SK-N-SH (cell line): ENCODE measurements around the gene GLTP. TPM values are rescaled to one million over a fixed set of nuclear protein-coding genes. Genes with fewer than 3 reads are reported as not detected.

Experiments
- CTCF ChIA-PET: fragments of 300-600, 350-600 bp; formaldehyde crosslinking; extraction: SDS; loops from one replicate; lab custom pipeline; 2021; lab: Yijun Ruan, JAX
- POLR2A ChIA-PET: fragments of 350-600 bp; sonication (Branson Sonifier 250); formaldehyde crosslinking; extraction: SDS; loops from one replicate; lab custom pipeline; 2020; ENCODE audit warnings: antibody characterized with exemption, inconsistent platforms; lab: Yijun Ruan, JAX
- DNase-seq: peaks from one replicate; pipeline ENCODE4 v3.0.0; 2012
- H2AFZ ChIP-seq: fragments of 200-600 bp; sonication (generic); 2 replicates; pipeline ENCODE4 v1.8.1; 2016; ENCODE audit warnings: antibody characterized with exemption, mild to moderate bottlenecking, low read depth
- H3F3A ChIP-seq: fragments of 200-600 bp; sonication (generic); replicated peaks from 2 replicates; pipeline ENCODE3; 2016; ENCODE audit warnings: antibody characterized with exemption, mild to moderate bottlenecking; ENCODE audit not compliant: insufficient read depth
- H3K27ac ChIP-seq, 2 experiments: fragments of 200-500 bp in 1 of 2; fragments of 200-600 bp in 1 of 2; sonication (Bioruptor generic) in 1 of 2; sonication (generic), shearing (Covaris generic) in 1 of 2; 2 replicates each; pipeline versions ENCODE4 v1.5.1 to v1.6.1; 2014 to 2016; ENCODE audit warnings: low read depth in 2 of 2, inconsistent platforms in 1 of 2, low read length in 1 of 2, mild to moderate bottlenecking in 1 of 2, mixed read lengths in 1 of 2
- H3K27me3 ChIP-seq: fragments of 200-600 bp; sonication (generic), shearing (Covaris generic); 2 replicates; pipeline ENCODE4 v1.6.1; 2016; ENCODE audit warnings: mixed run types; ENCODE audit not compliant: insufficient read depth
- H3K36me3 ChIP-seq, 2 experiments: fragments of 200-500 bp in 1 of 2; fragments of 200-600 bp in 1 of 2; sonication (Bioruptor generic) in 1 of 2; sonication (generic) in 1 of 2; replicated peaks in 1 of 2; 2 replicates each; pipeline versions ENCODE3 to v1.5.1; 2014 to 2016; ENCODE audit warnings: low read length in 1 of 2, mild to moderate bottlenecking in 1 of 2; ENCODE audit not compliant: insufficient read depth in 2 of 2, control insufficient read depth in 1 of 2
- H3K4me1 ChIP-seq, 2 experiments: fragments of 200-500 bp in 1 of 2; fragments of 200-600 bp in 1 of 2; sonication (Bioruptor generic) in 1 of 2; sonication (generic), shearing (Covaris generic) in 1 of 2; 2 replicates each; pipeline versions ENCODE4 v1.5.1 to v1.6.1; 2014 to 2016; ENCODE audit warnings: low read depth in 1 of 2, low read length in 1 of 2, mixed run types in 1 of 2; ENCODE audit not compliant: insufficient read depth in 2 of 2, control insufficient read depth in 1 of 2
- H3K4me2 ChIP-seq: fragments of 200-600 bp; sonication (generic), shearing (Covaris generic); 2 replicates; pipeline ENCODE4 v1.6.1; 2017; ENCODE audit warnings: mixed run types
- H3K4me3 ChIP-seq, 2 experiments: fragments of 200-500 bp in 1 of 2; fragments of 200-600 bp in 1 of 2; sonication (Bioruptor generic) in 1 of 2; sonication (generic), shearing (Covaris generic) in 1 of 2; 2 replicates each; pipeline versions ENCODE4 v1.5.1 to v1.8.1; 2014 to 2016; ENCODE audit warnings: low read depth in 2 of 2, inconsistent platforms in 1 of 2, low read length in 1 of 2, mild to moderate bottlenecking in 1 of 2, mixed read lengths in 1 of 2, moderate library complexity in 1 of 2
- H3K79me2 ChIP-seq: fragments of 200-600 bp; sonication (generic); 2 replicates; pipeline ENCODE4 v1.8.1; 2017; ENCODE audit warnings: mild to moderate bottlenecking; ENCODE audit not compliant: insufficient read depth
- H3K9ac ChIP-seq: fragments of 200-600 bp; sonication (generic); 2 replicates; pipeline ENCODE4 v1.6.1; 2017; ENCODE audit warnings: mixed run types
- H3K9me2 ChIP-seq: fragments of 200-600 bp; sonication (generic); 2 replicates; pipeline ENCODE4 v1.6.1; 2017; ENCODE audit warnings: mixed run types
- H3K9me3 ChIP-seq: fragments of 200-600 bp; sonication (generic); 2 replicates; pipeline ENCODE4 v1.6.1; 2017; ENCODE audit warnings: mixed run types, mild to moderate bottlenecking, moderate library complexity
- H4K20me1 ChIP-seq: fragments of 200-600 bp; sonication (generic); 2 replicates; pipeline ENCODE4 v1.6.1; 2017; ENCODE audit warnings: mild to moderate bottlenecking, mixed run types; ENCODE audit not compliant: insufficient read depth
- CHD2 ChIP-seq: fragments of 150-350 bp; IDR thresholded peaks from 2 replicates; pipeline ENCODE4 v1.6.1; 2018; ENCODE audit warnings: low read length; ENCODE audit not compliant: partially characterized antibody
- EZH2phosphoT487 ChIP-seq: fragments of 200-600 bp; sonication (generic); IDR thresholded peaks from 2 replicates; pipeline ENCODE4 v1.6.1; 2017; ENCODE audit warnings: low read depth, mixed run types, mild to moderate bottlenecking, antibody characterized with exemption, moderate library complexity, borderline replicate concordance
- FOXJ3 ChIP-seq: sonication (generic); formaldehyde crosslinking; IDR thresholded peaks from 2 replicates; pipeline ENCODE4 v1.5.1; 2020; ENCODE audit warnings: mild to moderate bottlenecking, missing genetic modification reagents
- FOXM1 ChIP-seq: IDR thresholded peaks from 2 replicates; pipeline ENCODE4 v1.4.0; 2012; ENCODE audit warnings: low read depth, mild to moderate bottlenecking
- JUND ChIP-seq: IDR thresholded peaks from 2 replicates; pipeline ENCODE4 v1.4.0; 2012
- NFIC ChIP-seq: IDR thresholded peaks from 2 replicates; pipeline ENCODE4 v1.4.0; 2012; ENCODE audit warnings: borderline replicate concordance
- NRF1 ChIP-seq: IDR thresholded peaks from 2 replicates; pipeline ENCODE4 v1.6.1; 2012; ENCODE audit warnings: low read depth, mild to moderate bottlenecking, low read length
- RAD21 ChIP-seq: IDR thresholded peaks from 2 replicates; pipeline ENCODE4 v1.6.1; 2012; ENCODE audit warnings: mild to moderate bottlenecking, low read length
- RCOR1 ChIP-seq: fragments of 150-350 bp; IDR thresholded peaks from 2 replicates; pipeline ENCODE4 v1.6.1; 2017; ENCODE audit warnings: antibody characterized with exemption, low read length
- polyA plus RNA-seq, 3 experiments: library from polyadenylated mRNA; depleted of rRNA; stranded (reverse); fragments of >200 nt; gene quantifications; 2 replicates each; pipeline ENCODE4 v1.2.3, GENCODE V29; 2012
- TF ChIP-seq, protein P1 (sequence below): IDR thresholded peaks from 2 replicates; pipeline ENCODE4 v1.4.0; 2012; ENCODE audit warnings: low read depth, borderline replicate concordance
- TF ChIP-seq, protein P2 (sequence below): fragments of 150-350 bp; IDR thresholded peaks from 2 replicates; pipeline ENCODE4 v1.6.1; 2016; ENCODE audit warnings: mild to moderate bottlenecking, low read depth, low read length
- TF ChIP-seq, protein P3 (sequence below): IDR thresholded peaks from 2 replicates; pipeline ENCODE4 v1.4.0; 2012; ENCODE audit warnings: low read depth
- TF ChIP-seq, protein P4 (sequence below): fragments of 150-350 bp; IDR thresholded peaks from 2 replicates; pipeline ENCODE4 v1.6.1; 2017; ENCODE audit warnings: antibody characterized with exemption, low read length, low read depth, borderline replicate concordance
- TF ChIP-seq, protein P5 (sequence below): fragments of 200-600 bp; sonication (generic); IDR thresholded peaks from 2 replicates; pipeline ENCODE4 v1.6.1; 2017; ENCODE audit warnings: antibody characterized with exemption, mild to moderate bottlenecking, moderate library complexity

The GLTP gene
- polyA plus RNA-seq, 1 of the 3 experiments (the other 2 are of a cell fraction), result 23.0 TPM

DNA sequence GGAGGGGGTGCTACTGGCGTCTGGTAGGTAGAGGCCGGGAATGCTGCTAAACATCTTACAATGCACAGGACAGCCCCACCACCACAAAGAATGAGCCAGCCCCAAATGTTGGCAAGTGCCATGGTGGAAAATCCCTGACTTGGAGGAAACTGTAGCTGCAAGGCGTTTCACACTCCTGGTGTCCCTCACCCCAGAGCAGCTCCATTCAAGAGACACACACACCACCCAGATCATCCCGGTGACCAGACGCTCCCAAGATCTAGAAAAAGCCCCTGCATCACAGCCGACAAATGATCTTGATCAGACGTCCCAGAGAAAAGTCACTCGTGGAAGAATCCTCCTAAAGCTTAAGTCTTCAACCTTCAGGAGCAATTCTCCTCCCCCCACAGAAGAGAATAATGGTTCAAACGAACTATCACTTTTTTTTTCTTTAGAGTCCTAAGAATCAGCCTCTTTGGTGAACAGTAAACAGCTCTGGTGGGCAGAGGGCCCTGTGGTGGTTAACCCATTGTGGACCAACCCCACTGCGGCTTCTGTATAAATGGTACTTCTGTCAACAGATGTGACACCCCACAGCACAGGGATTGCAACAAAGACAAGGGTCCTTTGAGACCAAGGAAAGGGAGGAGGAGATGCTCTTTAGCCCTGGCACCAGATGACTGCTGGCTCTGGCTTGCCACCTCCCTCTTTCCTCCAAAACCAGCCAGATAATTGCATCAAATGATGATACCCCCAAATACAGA lies 2.7 kb downstream of the GLTP start (continued):
- TF ChIP-seq EZH2phosphoT487 (no peak), FOXM1 (no peak), FOXJ3 (CRISPR knock-in tag) (no peak), NFIC (no peak), RCOR1 (no peak), NRF1 (no peak)
- TF ChIP-seq, protein P1, sequence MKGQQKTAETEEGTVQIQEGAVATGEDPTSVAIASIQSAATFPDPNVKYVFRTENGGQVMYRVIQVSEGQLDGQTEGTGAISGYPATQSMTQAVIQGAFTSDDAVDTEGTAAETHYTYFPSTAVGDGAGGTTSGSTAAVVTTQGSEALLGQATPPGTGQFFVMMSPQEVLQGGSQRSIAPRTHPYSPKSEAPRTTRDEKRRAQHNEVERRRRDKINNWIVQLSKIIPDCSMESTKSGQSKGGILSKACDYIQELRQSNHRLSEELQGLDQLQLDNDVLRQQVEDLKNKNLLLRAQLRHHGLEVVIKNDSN, result no peak
- TF ChIP-seq, protein P2, sequence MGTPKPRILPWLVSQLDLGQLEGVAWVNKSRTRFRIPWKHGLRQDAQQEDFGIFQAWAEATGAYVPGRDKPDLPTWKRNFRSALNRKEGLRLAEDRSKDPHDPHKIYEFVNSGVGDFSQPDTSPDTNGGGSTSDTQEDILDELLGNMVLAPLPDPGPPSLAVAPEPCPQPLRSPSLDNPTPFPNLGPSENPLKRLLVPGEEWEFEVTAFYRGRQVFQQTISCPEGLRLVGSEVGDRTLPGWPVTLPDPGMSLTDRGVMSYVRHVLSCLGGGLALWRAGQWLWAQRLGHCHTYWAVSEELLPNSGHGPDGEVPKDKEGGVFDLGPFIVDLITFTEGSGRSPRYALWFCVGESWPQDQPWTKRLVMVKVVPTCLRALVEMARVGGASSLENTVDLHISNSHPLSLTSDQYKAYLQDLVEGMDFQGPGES, result no peak

DNA sequence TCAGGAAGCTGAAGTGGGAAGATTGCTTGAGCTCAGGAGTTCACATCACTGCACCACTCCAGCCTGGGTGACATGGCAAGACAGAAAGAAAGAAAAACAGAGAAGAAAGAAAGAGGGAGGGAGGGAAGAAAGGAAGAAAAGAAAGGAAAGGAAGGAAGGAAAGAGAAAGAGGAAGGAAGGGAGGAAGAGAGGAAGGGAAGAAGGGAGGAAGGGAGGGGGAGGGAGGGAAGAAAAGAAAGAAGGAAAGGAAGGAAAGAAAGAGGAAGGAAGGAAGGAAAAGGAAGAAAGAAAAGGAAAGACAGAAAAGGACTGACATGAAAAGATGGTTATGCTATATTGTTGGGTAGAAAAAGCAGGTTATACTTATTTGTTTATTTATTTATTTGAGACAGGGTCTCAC lies 3.9 kb downstream of the GLTP start:
- no peaks in the 10 kb centered on the region for H3K9me3 ChIP-seq
- no peak overlapping the region for H3K9ac ChIP-seq
- H3K9me2 ChIP-seq, result no peaks in the 10 kb centered on the region
- TF ChIP-seq, protein P3, sequence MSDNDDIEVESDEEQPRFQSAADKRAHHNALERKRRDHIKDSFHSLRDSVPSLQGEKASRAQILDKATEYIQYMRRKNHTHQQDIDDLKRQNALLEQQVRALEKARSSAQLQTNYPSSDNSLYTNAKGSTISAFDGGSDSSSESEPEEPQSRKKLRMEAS, result no peak
- TF ChIP-seq, protein P4, sequence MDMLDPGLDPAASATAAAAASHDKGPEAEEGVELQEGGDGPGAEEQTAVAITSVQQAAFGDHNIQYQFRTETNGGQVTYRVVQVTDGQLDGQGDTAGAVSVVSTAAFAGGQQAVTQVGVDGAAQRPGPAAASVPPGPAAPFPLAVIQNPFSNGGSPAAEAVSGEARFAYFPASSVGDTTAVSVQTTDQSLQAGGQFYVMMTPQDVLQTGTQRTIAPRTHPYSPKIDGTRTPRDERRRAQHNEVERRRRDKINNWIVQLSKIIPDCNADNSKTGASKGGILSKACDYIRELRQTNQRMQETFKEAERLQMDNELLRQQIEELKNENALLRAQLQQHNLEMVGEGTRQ, result no peak
- TF ChIP-seq, protein P5, sequence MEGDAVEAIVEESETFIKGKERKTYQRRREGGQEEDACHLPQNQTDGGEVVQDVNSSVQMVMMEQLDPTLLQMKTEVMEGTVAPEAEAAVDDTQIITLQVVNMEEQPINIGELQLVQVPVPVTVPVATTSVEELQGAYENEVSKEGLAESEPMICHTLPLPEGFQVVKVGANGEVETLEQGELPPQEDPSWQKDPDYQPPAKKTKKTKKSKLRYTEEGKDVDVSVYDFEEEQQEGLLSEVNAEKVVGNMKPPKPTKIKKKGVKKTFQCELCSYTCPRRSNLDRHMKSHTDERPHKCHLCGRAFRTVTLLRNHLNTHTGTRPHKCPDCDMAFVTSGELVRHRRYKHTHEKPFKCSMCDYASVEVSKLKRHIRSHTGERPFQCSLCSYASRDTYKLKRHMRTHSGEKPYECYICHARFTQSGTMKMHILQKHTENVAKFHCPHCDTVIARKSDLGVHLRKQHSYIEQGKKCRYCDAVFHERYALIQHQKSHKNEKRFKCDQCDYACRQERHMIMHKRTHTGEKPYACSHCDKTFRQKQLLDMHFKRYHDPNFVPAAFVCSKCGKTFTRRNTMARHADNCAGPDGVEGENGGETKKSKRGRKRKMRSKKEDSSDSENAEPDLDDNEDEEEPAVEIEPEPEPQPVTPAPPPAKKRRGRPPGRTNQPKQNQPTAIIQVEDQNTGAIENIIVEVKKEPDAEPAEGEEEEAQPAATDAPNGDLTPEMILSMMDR, result no peak
- TF ChIP-seq NRF1 (no peak), JUND (no peak), NFIC (no peak), CHD2 (no peak), RAD21 (no peak)
- no peak overlapping the region for H2AFZ ChIP-seq
- ChIA-PET POLR2A (no interaction called here), CTCF (interaction anchor here (0.6 to 3.9 kb wide), 4 partner anchors 24 to 371 kb away, joined by 3 to 26 read pairs (median 5); no protein-coding TSS in a partner anchor)
- peaks cover 7 to 28% of the 10 kb centered on the region in 2 experiments; a peak in 2 of 4 replicates for H3K4me1 ChIP-seq
- no peaks in the 10 kb centered on the region; the same call in 1 of the 2 replicates for H4K20me1 ChIP-seq
- no peak overlapping the region for H3K4me2 ChIP-seq
- H3K79me2 ChIP-seq, result peaks cover 68% of the 10 kb centered on the region
- no peak overlapping the region for H3K4me3 ChIP-seq
- H3K36me3 ChIP-seq, result no peaks in the 10 kb centered on the region
- no peak for DNase-seq
- no peaks in the 10 kb centered on the region for H3K27me3 ChIP-seq
- H3F3A ChIP-seq, result peaks cover 4% of the 10 kb centered on the region
- H3K27ac ChIP-seq, result no peak overlapping the region
